ENCODE data around the gene PDLIM1. TPM values are rescaled to one million over a fixed set of nuclear protein-coding genes. Genes with fewer than 3 reads are reported as not detected.

The PDLIM1 gene
- total RNA-seq, 2 experiments from 2014 or later, result 9.4 to 9.5 TPM

DNA sequence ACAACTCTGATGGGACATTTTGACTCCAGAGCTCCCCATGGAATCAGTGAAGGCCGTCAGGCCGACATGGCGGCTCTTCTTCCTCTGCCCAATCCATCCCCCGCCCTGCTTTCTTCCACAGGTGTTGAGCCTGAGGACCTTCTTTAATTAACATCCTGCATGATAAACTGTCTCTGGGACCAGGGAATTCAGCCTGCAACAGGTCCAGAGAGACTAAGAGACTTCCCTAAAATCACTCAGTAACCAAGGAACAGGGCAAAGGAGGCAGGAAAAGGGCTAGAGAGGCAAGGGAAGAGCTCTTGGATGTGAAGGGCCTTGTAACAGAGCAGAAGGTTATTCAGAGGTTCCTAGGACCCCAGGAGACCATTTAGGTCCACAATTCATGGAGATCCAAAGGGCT, 6.0 kb upstream of the PDLIM1 start:
- POLR2A ChIA-PET, result no interaction called here
- Mint-ChIP-seq H3K4me1 (ENCODE audit: low read depth) (peaks cover 22% of the 10 kb centered on the region), H3K4me3 (no peak overlapping the region), H3K27ac (no peak overlapping the region), H3K27me3 (ENCODE audit: low read depth) (peaks cover 18% of the 10 kb centered on the region), H3K9me3 (ENCODE audit: insufficient read depth) (no peaks in the 10 kb centered on the region), H3K36me3 (ENCODE audit: low read depth) (no peaks in the 10 kb centered on the region)
- DNase-seq (no peak), ATAC-seq (no peak)
- CTCF ChIA-PET, result no interaction called here

DNA sequence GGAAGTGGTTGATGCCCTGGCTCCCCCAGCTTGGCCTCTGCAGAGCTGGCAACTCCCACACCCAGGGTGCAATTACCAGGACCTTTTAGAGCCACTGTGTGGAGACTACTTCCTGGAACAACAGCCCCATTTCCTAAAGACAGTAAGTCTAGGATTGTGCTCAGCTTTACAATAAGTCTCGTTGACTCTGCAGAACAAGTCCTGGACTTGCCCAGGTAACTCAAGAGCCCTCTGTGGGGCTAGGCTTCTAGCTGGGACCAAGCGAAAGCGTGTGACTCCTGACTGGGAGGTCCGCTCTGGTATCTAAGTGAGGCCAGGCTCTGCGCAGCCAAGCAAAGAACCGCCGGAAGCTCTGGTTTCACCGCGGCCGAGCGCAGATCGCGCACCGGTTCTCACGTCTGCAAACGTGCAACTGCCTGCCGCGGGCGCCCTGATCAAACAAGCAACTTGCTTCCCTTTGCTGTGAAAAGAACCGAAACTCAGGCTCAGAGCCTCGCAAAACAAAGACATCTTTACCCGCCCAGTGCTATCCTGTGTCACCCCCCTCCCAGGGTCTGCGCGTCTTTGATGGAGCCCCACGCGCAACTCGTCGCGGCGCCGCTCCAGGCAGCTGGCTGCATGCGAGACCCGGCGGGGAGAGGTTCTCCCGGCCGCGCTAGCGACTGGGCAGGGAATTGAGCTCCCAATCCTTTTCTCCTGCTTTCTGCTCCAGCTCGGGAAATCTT, 4.4 kb upstream of the PDLIM1 start:
- DNase-seq, result peak; percentile 83
- POLR2A ChIA-PET, result interaction anchor here (0.6 kb wide), 1 partner anchor 19 kb away, joined by 3 read pairs; no protein-coding TSS in a partner anchor
- CTCF ChIA-PET, result interaction anchor here (0.9 to 1.8 kb wide), 5 partner anchors 23 to 135 kb away, joined by 3 to 12 read pairs (median 3); no protein-coding TSS in a partner anchor

DNA sequence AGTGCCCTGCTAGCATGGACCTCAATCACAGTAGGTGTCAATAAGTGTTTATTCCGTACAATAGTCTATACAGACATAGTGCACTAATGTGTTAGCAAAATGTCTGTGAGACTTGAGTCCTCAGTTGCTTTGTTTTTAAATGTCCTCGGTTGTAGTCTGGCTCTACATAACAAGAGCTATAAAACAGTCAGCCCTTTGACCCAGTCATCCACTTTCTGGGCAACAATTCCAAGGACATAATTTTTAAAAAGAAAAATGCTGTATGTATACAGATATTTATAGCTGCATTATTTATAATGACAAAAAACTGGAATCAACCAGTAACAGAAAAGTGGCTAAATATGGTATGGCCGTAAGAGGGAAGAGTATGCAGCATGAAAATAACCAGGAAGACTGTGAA, 2.8 kb upstream of the PDLIM1 start:
- Mint-ChIP-seq H3K4me1 (ENCODE audit: low read depth) (peaks cover 33% of the 10 kb centered on the region), H3K27me3 (ENCODE audit: low read depth) (peaks cover 39% of the 10 kb centered on the region), H3K27ac (no peak overlapping the region), H3K4me3 (no peak overlapping the region), H3K9me3 (ENCODE audit: insufficient read depth) (no peaks in the 10 kb centered on the region), H3K36me3 (ENCODE audit: low read depth) (no peaks in the 10 kb centered on the region)
- ATAC-seq (no peak), DNase-seq (no peak)
- ChIA-PET CTCF (interaction anchor here (1.0 kb wide), 1 partner anchor 69 kb away, joined by 4 read pairs; no protein-coding TSS in a partner anchor), POLR2A (no interaction called here)

More for the DNA sequence above, 4.4 kb upstream of the PDLIM1 start:
- H3K36me3 Mint-ChIP-seq (ENCODE audit: low read depth), result no peaks in the 10 kb centered on the region
- H3K9me3 Mint-ChIP-seq (ENCODE audit: insufficient read depth), result no peaks in the 10 kb centered on the region
- peak overlapping the region; percentile 69 for H3K4me3 Mint-ChIP-seq
- ATAC-seq, result peak; percentile 85
- H3K27me3 Mint-ChIP-seq (ENCODE audit: low read depth), result peaks cover 26% of the 10 kb centered on the region
- H3K27ac Mint-ChIP-seq, result peak overlapping the region; percentile 86
- H3K4me1 Mint-ChIP-seq (ENCODE audit: low read depth), result peaks cover 29% of the 10 kb centered on the region

DNA sequence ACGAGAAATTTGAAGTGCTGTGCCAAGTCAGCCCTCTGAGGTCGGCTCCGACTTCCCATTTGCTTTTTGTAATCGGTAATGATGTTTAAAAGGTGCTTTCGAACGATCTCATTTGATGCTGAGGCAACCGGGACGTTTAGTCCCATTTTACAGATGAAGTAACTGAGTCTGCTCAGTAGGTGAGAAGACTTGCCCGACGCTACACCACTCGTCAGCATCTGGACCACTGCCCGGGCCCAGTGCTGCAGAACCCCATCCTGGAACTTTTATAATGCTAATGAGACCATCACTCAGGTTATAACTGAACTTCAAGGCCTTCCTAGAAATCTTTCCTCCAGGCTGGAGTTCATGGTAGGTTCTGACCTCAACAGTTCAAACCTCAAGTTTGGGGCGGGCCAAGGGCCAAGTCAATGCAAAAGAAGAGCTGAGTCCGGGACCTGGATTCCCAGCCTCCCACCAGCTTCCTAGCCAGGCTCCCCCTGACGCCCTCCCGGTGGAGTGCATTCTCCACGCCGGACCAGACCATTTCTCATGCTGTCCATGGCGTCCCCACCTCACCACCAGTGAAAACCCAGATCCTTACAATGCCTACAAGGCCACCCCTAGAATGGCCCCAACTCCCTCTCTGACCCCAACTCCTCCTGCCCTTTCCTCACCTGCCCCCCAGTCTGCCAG, 699 bp upstream of the PDLIM1 start:
- Mint-ChIP-seq H3K4me3 (peak overlapping the region; percentile 57), H3K4me1 (ENCODE audit: low read depth) (peaks cover 33% of the 10 kb centered on the region), H3K9me3 (ENCODE audit: insufficient read depth) (no peaks in the 10 kb centered on the region), H3K36me3 (ENCODE audit: low read depth) (no peaks in the 10 kb centered on the region), H3K27me3 (ENCODE audit: low read depth) (peaks cover 55% of the 10 kb centered on the region), H3K27ac (no peak overlapping the region)
- CTCF ChIA-PET, result interaction anchor here (1.4 kb wide), 1 partner anchor 48 kb away, joined by 4 read pairs; no protein-coding TSS in a partner anchor
- DNase-seq, result no peak
- POLR2A ChIA-PET, result no interaction called here
- ATAC-seq, result no peak

DNA sequence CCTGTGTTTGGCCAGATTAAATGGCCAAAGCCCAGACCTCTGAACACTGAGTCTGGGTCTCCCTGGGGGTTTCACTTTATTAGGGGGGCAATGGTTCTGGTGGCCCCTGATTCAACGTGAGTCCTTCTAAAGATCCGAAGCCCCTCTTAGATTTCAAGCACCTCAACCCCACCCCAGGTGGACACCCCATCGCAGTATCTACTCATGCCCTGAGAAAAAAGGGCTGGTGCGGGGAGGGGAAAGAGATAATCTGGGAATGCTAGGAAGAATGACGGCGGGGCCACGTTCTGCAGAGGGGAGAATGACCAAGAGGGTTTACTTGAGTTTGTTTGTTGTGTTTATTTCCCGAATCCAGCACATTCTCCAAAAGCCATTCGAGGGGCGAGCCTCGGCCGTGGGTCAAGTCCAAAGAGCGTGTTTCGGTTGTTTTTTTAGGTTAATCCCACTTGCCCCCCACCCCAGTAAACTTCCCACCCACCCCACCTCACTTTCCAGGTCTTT, 832 bp downstream of the PDLIM1 start:
- peaks cover 58% of the 10 kb centered on the region for H3K27me3 Mint-ChIP-seq (ENCODE audit: low read depth)
- no peak for DNase-seq
- no peaks in the 10 kb centered on the region for H3K9me3 Mint-ChIP-seq (ENCODE audit: insufficient read depth)
- H3K27ac Mint-ChIP-seq, result no peak overlapping the region
- no peak for ATAC-seq
- peaks cover 22% of the 10 kb centered on the region for H3K4me1 Mint-ChIP-seq (ENCODE audit: low read depth)
- ChIA-PET POLR2A (no interaction called here), CTCF (interaction anchor here (1.4 kb wide), 1 partner anchor 47 kb away, joined by 4 read pairs; no protein-coding TSS in a partner anchor)
- H3K36me3 Mint-ChIP-seq (ENCODE audit: low read depth), result no peaks in the 10 kb centered on the region
- peak overlapping the region; percentile 73 for H3K4me3 Mint-ChIP-seq

DNA sequence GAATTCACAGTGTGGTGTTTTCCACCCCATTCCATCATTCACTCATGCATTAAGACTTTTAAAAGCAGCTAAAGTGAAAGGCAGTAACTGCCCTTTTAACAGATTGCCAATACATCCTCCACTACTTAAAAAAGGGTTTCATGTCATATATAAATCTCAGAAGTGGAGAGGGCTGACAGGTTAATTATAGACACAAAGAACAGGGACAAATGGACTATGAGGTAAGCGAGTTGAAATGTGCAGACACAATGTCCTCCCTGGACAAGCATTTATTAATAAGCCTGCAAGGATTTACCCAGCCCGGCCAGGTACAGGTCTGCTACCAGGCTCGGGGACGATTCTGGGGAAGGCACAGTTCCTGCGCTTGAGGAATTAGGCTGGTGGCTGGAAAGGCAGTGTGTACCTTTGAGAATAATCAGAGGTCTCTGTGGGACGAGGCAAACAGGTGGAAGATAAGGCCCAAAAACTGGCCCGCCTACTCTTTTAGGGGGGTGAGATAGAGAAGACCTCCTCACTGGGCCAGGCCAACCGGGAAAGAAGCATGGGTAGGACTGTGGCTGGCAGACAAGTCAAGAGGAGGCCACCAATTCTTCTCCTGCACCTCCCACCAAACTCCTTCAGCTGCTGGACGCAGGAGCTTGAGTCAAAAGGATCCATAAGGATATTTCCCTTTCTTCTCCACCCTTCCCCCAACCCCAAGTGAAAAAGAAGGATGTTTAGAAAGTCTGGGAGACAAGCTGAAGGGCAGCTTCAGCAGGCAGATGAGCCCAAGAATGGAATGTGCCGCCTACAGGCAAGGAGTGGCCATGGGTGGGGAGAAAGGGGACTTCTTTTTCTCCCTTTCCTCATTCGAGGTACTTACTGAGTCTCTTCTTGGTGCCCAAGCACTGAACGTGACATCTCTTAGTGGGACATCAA, 1.5 kb downstream of the PDLIM1 start:
- peaks cover 60% of the 10 kb centered on the region for H3K27me3 Mint-ChIP-seq (ENCODE audit: low read depth)
- ChIA-PET POLR2A (no interaction called here), CTCF (interaction anchor here (1.6 kb wide), 1 partner anchor 73 kb away, joined by 3 read pairs; no protein-coding TSS in a partner anchor)
- no peaks in the 10 kb centered on the region for H3K9me3 Mint-ChIP-seq (ENCODE audit: insufficient read depth)
- no peak for DNase-seq
- H3K36me3 Mint-ChIP-seq (ENCODE audit: low read depth), result no peaks in the 10 kb centered on the region
- no peak overlapping the region for H3K27ac Mint-ChIP-seq
- no peak for ATAC-seq
- peaks cover 15% of the 10 kb centered on the region for H3K4me1 Mint-ChIP-seq (ENCODE audit: low read depth)
- H3K4me3 Mint-ChIP-seq, result peak overlapping the region; percentile 73

DNA sequence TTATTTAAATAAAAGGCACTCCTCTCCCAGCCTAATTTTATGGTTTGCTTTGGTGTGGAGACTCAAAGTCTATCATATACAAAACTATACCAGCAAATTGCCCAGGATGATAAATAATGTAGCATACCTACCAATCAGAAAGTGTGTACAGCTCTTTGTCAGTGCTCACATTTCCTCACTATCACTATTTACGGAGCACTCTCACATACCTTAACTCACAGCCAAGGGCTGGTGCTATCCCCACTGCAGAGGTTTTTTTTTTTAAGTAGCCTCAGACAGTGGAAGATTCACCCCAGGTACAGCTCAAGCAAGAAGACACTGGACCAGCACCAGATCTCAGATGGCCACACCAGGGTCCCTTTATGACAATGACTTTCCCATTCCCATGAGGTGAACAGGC, 2.5 kb downstream of the PDLIM1 start:
- POLR2A ChIA-PET, result no interaction called here

DNA sequence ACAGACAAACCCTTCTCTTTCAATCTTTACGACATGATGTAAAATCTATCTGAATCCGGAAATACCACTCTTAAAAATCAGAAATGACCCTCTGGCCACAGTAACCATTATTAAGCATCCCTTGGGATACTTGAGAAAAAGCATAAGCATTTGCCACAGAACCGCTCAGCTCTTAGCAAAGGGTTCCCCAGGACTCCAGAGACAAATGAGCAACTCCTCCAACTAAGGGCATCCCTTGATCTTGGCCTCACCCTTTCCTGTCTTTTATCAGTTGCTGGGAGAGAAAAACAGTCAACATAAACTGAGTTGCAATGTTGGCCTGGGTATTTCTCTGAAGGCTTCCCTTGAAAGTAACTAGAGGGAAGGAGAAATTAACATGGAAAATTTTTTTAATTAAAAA, 3.5 kb downstream of the PDLIM1 start:
- H3K27me3 Mint-ChIP-seq (ENCODE audit: low read depth), result peaks cover 52% of the 10 kb centered on the region
- H3K4me1 Mint-ChIP-seq (ENCODE audit: low read depth), result peaks cover 12% of the 10 kb centered on the region
- no peaks in the 10 kb centered on the region for H3K36me3 Mint-ChIP-seq (ENCODE audit: low read depth)
- H3K4me3 Mint-ChIP-seq, result no peak overlapping the region
- ATAC-seq, result no peak
- ChIA-PET CTCF (interaction anchor here (1.6 kb wide), 1 partner anchor 75 kb away, joined by 3 read pairs; no protein-coding TSS in a partner anchor), POLR2A (no interaction called here)
- no peak for DNase-seq
- H3K9me3 Mint-ChIP-seq (ENCODE audit: insufficient read depth), result no peaks in the 10 kb centered on the region
- H3K27ac Mint-ChIP-seq, result no peak overlapping the region

More for the DNA sequence above, 2.5 kb downstream of the PDLIM1 start:
- Mint-ChIP-seq H3K9me3 (ENCODE audit: insufficient read depth) (no peaks in the 10 kb centered on the region), H3K27me3 (ENCODE audit: low read depth) (peaks cover 61% of the 10 kb centered on the region), H3K27ac (no peak overlapping the region), H3K4me3 (no peak overlapping the region), H3K36me3 (ENCODE audit: low read depth) (no peaks in the 10 kb centered on the region), H3K4me1 (ENCODE audit: low read depth) (peaks cover 15% of the 10 kb centered on the region)
- ATAC-seq (no peak), DNase-seq (no peak)
- CTCF ChIA-PET, result interaction anchor here (1.6 kb wide), 1 partner anchor 74 kb away, joined by 3 read pairs; no protein-coding TSS in a partner anchor

DNA sequence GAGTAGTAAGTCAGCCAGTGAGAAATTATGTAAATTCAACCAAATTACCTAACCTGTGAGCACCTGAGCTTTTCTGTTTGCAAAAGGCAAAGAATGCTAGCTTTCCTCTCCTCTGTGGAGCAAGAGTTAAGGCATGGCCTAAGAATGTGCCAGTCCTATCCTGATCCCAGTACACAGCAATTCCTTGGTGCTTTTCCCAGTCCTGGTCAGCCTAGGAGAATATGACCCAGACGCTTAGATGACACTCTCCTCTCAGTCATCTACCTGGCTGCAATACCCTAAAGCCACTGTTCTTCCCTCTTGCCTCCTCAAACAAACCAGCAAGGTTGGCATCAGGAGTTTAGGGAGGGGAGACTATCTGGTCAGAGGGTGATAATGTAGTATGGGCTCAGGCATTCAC, 4.1 kb downstream of the PDLIM1 start:
- no peak for DNase-seq
- ChIA-PET POLR2A (no interaction called here), CTCF (interaction anchor here (1.4 kb wide), 1 partner anchor 20 kb away, joined by 4 read pairs; no protein-coding TSS in a partner anchor)
- Mint-ChIP-seq H3K27me3 (ENCODE audit: low read depth) (peaks cover 49% of the 10 kb centered on the region), H3K36me3 (ENCODE audit: low read depth) (no peaks in the 10 kb centered on the region), H3K27ac (no peak overlapping the region), H3K4me3 (no peak overlapping the region), H3K9me3 (ENCODE audit: insufficient read depth) (no peaks in the 10 kb centered on the region), H3K4me1 (ENCODE audit: low read depth) (peaks cover 11% of the 10 kb centered on the region)
- ATAC-seq, result no peak

DNA sequence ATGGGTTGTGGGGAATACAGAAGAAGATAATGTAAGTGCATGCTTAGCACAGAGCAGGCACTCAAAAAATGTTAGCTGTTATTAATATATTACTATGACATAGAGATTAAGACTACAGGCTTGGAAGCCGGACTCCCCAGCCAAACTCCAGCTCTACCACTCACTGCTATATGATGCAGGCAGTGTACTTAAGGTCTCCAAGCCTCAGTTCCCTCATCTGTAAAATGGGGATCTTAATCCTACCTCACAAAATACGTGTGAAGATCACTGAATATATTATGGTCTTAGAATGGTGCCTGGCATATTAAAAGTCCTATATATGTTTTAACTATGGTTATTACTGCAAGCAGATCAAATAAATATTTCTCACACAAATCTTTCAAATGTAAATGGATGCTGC, 5.2 kb downstream of the PDLIM1 start:
- Mint-ChIP-seq H3K4me3 (no peak overlapping the region), H3K9me3 (ENCODE audit: insufficient read depth) (no peaks in the 10 kb centered on the region), H3K36me3 (ENCODE audit: low read depth) (no peaks in the 10 kb centered on the region), H3K27me3 (ENCODE audit: low read depth) (peaks cover 46% of the 10 kb centered on the region), H3K4me1 (ENCODE audit: low read depth) (peaks cover 6% of the 10 kb centered on the region), H3K27ac (no peak overlapping the region)
- DNase-seq, result no peak
- POLR2A ChIA-PET, result no interaction called here
- CTCF ChIA-PET, result interaction anchor here (1.4 kb wide), 1 partner anchor 21 kb away, joined by 4 read pairs; no protein-coding TSS in a partner anchor
- ATAC-seq, result no peak

DNA sequence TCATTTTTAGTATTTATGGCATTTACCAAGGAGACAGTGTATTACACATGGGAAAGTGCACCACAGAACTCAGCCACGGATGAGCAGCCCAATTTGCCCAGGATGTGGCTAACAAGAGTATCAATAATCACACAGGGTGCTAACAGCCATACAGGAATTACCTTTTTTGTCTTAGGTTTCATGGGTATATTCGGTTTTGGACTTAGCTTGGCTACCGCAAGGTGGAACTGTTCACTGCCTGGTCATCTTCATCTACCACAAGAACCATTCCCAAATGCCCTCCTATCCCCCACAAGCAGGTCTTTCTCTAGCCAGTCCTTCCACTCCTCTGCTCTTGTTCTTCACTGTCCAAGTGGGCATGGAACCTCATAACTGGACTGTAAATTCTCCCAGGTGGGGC, 6.0 kb downstream of the PDLIM1 start:
- Mint-ChIP-seq H3K9me3 (ENCODE audit: insufficient read depth) (no peaks in the 10 kb centered on the region), H3K27me3 (ENCODE audit: low read depth) (peaks cover 41% of the 10 kb centered on the region), H3K36me3 (ENCODE audit: low read depth) (no peaks in the 10 kb centered on the region), H3K27ac (no peak overlapping the region), H3K4me3 (no peak overlapping the region), H3K4me1 (ENCODE audit: low read depth) (peaks cover under 1% of the 10 kb centered on the region)
- POLR2A ChIA-PET, result no interaction called here
- ATAC-seq (no peak), DNase-seq (no peak)
- CTCF ChIA-PET, result no interaction called here
